Measurements from ENCODE around the gene LMAN1L.

DNA sequence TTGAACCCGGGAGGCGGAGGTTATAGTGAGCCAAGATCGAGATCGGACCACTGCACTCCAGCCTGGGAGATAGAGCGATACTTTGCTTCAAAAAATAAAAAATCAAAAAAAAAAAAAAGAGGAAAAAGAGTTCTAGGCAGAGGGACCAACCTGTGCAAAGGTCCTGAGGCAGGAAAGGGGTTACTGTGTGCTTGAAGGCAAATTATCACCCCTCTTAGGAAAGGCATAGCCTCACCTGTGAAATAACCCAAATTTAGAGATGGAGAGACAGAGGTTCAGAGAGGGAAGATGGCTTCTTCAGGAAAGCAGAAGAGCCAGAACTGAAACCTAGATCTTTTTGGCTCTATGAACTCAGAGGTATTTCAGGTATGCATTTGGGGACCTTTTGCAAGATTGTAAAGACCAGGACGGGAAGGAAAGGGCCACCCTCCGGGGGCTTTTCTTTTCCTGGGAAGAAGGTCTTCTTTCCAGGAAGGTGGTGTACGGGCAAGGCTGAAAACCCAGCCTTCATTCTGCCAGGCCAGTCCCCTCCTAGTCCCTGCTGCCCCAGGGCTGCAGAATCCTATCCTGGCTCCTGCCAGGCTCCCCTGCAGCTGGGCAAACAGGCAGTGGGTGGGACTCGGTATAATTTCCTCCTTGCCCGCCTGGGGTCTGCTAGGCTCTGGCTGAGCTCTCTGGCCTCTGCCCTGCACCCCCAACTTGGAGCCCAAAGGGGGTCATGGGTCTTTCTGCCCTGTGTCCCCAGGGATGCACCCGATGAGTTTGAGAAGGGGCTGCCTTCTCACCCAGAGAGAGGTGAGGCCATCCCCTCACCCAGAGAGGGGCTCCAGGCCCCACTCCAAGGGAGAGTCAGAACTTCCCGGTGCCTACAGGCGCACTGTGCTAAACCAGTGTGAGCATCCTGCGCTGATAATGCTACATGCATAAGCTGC, 45.2 kb upstream of the LMAN1L start:
- TF ChIP-seq, protein P1, sequence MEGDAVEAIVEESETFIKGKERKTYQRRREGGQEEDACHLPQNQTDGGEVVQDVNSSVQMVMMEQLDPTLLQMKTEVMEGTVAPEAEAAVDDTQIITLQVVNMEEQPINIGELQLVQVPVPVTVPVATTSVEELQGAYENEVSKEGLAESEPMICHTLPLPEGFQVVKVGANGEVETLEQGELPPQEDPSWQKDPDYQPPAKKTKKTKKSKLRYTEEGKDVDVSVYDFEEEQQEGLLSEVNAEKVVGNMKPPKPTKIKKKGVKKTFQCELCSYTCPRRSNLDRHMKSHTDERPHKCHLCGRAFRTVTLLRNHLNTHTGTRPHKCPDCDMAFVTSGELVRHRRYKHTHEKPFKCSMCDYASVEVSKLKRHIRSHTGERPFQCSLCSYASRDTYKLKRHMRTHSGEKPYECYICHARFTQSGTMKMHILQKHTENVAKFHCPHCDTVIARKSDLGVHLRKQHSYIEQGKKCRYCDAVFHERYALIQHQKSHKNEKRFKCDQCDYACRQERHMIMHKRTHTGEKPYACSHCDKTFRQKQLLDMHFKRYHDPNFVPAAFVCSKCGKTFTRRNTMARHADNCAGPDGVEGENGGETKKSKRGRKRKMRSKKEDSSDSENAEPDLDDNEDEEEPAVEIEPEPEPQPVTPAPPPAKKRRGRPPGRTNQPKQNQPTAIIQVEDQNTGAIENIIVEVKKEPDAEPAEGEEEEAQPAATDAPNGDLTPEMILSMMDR (IDR thresholded peaks at IDR 0.05; ENCODE audit: low read length) = no peak
- TF ChIP-seq EZH2 (IDR thresholded peaks at IDR 0.05; ENCODE audit: borderline replicate concordance, low read length) = no peak
